Measurements from ENCODE around the gene LRFN2.

The LRFN2 gene

DNA sequence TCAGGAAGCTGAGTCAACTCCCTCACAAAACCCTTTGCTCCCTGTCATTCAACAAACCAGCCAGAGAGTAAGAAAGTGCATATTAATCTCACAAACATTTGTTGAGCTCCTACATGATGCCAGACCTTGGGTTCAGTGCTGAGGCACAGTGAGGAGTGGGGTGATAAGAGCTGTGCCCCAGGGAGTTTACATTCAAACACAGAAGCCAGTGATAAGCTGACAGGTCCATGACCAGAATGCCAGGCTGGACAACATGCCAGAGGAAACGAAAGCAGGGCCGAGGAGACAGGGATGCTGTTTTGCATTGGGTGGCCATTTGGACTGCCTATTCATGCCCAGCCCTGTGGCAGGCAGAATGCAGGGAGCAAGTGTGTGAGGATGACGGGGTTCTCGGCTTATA lies 76.7 kb downstream of the LRFN2 start:
- no peak for DNase-seq

- no peak for DNase-seq
Observed at GRCh38 chr6:40509716-40510260, 77.4 kb downstream of the LRFN2 start.

DNA sequence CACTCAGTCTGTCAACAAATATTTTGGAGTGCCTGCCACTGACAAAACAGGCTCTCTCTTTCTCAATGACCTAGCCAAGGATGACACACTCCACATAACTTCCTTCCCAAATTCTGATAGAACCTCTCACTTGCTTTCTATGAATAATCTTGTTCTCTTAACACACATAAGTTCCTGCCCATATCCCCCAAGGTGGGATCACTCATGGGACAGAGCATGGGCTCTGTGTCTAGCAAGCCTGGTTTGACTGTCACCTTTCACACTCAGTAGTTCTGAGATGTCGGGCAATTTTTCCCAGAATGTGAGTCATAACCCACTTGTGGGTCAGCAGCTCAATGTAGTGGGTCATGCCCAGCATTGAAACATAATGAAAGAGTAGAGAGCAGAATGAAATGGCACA lies 78.1 kb downstream of the LRFN2 start:
- no peak for DNase-seq

GRCh38 chr6:40506954-40507353 lies 80.2 kb downstream of the LRFN2 start:
- peak; percentile 51 for DNase-seq

- no peak for DNase-seq
Observed at GRCh38 chr6:40505191-40505810, 81.9 kb downstream of the LRFN2 start.

- DNase-seq = no peak
Observed at GRCh38 chr6:40504274-40504673, 82.9 kb downstream of the LRFN2 start.

DNA sequence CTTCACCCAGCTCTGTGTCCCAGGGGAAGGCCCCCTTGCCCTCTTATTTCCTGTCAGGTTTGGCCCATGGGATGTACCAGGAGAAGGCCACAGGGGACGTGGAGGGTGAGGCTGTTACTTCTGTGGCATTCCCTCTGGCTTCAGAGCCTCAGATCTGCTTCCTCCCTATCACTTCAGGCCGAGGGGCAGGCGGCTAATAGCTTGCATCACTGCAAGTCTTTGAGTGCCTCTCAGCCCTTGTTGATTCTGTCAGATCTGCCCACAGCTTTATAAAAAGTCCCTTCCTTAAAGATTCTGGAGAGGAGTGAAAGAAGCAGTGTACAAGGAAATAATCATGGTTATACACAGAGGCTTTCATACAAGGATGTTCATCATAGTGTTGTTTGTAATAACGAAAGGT lies 86.9 kb downstream of the LRFN2 start:
- no peak for DNase-seq

DNA sequence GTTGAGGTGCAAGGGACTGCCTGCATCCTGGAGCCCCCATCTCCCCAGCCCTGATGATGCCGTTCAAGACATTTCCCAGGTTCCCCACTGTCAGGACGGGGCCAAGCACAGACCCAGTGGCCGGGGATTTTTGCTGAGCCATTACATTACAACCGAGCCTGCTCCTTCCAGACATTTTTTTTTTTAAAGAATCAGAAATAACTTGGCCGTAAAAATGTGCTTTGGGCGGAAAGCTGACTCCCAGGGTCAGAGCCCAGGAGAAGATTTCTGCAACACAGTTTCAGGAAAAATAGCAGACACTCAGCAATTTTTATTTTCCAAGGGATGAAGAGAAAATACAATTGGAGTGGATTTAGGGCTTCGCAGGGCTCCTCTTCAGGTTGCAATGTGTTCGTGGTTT lies 87.9 kb downstream of the LRFN2 start:
- no peak for DNase-seq

GRCh38 chr6:40498148-40498547 lies 89.0 kb downstream of the LRFN2 start:
- DNase-seq = no peak

DNA sequence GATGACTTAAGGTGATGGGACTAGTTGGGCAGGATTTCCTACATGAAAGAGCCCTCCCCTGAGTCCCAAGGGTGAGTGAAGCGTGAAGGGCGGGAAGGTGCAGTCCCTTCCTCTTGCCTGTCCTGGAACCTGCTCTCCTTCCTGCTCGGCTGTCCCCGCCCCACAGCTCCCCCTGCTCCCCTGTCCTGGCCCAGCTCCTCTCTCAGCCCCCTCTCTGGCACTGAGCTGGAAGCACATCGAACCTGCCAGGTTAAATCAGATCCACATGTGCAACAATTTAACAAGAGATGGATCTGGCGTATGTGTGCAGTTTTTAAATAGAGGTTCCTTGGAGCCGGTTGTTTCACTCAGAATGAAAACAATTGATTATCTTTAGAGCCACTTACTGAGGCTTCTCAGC lies 95.0 kb downstream of the LRFN2 start:
- DNase-seq = peak; percentile 90

- no peak for DNase-seq
Observed at GRCh38 chr6:40490508-40490907, 96.7 kb downstream of the LRFN2 start.

DNA sequence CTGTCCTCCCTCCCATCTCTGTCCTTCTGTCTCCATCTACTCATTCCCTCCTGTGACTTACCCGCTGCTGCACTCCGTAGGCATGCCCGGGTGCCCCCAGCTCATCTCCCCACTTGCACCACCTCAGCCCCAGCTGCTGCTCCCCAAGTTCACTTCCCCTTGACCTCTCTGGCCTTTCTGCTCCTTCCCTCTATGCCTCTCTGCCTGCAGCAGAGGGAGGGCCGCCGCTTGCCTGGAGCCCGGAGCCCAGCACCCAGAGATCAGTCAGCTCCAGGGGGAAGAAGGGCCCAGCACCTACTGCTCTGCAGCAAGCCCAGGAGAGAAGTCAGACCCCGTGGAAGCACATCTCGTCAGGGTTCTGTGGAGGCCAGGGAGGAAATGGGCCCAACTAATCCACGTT lies 97.4 kb downstream of the LRFN2 start:
- no peak for DNase-seq

- no peak for DNase-seq
Observed at GRCh38 chr6:40486576-40486975, 100.6 kb downstream of the LRFN2 start.

- DNase-seq = no peak
Observed at GRCh38 chr6:40485795-40486194, 101.4 kb downstream of the LRFN2 start.

GRCh38 chr6:40485300-40485699 lies 101.9 kb downstream of the LRFN2 start:
- peak; percentile 41 for DNase-seq

GRCh38 chr6:40484066-40484465 lies 103.1 kb downstream of the LRFN2 start:
- no peak for DNase-seq

DNA sequence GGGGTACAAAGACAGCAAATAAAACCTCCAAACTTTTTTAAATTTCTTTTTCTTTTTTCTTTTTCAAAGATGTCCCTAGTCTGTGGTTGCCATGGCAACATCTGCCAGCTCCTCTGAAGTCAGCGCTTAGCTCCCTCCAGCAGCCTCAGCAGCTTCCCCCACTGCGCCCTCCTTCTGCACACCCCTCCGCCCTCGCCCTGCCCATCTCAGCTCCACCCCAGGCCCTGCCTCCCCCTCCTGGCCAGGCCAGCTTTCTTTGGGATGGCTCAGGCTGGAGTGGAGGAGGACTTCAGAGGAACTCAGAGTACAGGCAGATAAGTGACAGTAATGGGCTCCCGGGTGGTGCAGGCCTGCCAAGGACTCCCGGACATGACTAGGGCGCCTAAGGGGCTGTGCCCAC lies 104.6 kb downstream of the LRFN2 start:
- DNase-seq = peak; percentile 65

DNA sequence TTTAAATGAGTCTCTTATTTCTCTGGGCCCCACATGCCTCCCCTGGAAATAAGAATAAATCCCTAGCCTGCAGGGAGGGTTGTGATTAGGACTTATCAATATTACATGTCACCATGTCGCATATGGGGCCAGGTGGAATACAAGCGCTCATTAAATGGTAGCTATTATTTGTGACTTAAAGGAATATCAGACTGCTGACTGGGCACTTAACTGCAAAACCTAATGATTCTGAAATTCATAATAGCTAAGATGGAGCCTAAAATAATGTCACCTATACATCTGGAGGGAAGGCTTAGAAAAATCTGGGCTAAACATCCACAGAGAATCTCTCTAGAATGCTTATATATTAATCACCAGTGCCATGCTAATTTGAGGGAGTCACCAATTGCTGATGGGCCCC lies 106.5 kb downstream of the LRFN2 start:
- DNase-seq = no peak

DNA sequence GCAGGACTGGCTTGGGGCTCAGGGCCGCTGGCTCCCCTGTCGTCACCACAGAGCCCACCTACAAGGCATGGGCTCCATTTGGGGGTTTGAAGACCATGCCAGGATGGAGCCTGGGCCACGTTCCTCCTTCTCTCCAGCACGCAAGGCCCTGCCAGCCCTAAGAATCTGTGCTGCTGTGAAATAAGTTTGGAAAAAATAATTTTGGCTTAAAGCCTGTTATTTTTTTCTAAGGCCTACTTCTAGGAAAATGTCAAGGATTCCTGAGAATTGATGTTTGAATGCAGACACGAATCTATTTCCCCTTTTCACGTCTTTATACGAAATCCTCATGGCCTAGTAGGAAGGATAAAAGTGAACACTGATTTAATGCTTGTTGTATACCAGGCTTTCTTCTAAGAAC lies 107.5 kb downstream of the LRFN2 start:
- DNase-seq = no peak

DNA sequence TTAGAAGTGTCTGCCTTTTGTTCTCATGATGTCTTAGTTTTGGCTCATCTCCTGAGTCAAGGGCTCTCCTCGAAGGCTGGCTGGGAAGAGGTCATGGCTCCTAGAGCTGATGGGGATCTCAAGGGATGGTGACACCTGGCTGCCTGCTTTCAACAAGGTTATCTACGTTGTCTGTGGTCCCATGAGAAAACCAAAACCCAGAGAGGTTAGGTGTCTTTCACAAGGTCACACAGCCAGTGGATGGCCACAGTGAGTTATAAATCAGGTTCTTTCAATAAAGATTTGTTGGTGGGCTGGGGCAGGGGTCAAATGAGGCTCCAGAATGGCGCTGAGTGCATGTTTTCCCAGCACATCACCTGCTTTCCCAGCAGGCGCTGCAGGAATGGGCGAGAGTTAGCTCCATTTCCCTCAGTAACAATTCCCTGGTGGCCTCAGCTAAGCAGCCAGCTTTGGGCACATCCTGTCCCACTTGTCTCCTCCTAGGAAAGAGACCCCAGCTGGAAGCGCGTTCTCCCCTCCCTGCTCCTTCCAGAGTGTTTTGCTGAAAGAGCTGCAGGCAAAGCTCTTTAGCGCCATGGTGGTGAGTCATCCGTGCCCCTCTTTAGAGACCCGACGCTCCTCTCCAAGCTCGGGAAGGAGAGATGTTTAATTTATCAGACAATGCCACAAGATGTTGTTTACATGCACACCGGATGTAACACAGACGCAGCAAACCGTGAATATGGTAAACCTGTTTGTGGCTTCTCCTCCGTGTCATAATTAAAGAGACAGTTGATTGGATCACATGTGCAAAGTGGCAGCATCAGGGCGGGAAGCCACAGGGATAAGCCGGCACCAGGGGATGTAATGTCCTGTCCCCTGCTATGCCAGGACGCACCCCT lies 109.7 kb downstream of the LRFN2 start:
- DNase-seq = peak; percentile 81

DNA sequence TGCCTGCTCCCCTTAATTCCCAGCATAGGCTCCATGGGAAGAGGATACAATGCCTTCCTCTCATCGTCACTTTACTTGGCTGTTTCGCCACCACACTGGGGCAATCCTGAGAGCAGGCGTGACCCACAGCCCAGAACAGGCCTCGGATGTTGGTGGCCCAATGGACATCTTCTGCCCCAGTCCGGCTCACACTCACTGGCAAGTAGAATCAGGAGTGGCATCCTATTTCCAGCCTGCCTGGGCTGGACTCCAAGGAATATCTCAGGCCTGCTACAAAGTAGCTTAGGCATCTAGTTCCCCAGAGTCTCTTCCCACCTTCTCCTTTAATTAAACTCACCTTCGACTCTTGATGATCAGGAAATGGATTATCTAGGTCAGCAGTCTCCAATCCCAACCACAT lies 110.5 kb downstream of the LRFN2 start:
- no peak for DNase-seq

DNA sequence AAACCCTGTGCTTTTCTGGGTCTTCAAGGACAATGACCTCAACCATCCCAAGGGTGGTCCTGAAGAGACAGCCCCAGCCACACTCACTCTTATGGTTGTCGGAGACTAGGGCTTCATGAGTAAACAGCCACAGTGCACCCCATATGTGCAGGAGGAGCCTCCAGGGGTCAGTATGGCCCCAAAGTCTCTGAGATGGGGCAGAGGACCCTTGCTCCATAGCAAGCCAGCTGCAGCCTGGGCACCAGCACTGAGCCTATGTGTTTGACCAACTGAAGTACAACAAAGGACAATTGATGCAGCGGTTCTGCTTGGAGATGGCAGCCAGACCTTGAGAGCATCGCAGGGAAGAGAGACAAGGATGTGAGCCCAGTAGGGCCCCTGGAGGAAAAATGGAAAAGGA lies 112.2 kb downstream of the LRFN2 start:
- no peak for DNase-seq

DNA sequence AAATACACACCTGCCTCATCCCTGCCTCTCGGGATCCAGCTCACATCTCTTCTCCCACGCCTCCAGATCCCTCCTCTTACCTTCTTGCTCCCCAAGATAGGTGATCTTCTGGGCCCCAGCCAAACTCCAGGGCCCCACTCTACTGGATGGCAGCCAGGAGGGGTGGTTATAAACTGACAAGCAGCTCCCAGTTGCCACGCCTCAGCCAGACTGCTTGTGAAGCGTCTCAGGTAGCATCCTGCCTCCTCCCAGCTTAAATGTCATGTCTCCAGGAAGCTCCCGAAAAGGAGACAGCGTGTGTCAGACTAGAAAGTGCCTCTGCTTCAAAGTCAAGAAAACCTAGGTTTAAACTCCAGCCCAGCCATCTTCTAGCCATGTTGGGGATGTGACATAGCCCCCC lies 114.1 kb downstream of the LRFN2 start:
- no peak for DNase-seq

GRCh38 chr6:40472353-40472752 lies 114.8 kb downstream of the LRFN2 start:
- DNase-seq = peak; percentile 26

Data from eye (tissue), 1 donor.